Thymus (tissue), 11 donors: ENCODE results near the gene C16orf86. TPM values are rescaled to one million over a fixed set of nuclear protein-coding genes. Genes with fewer than 3 reads are reported as not detected.
"Not testable (repeated sequence)": the region's sequence is repeated elsewhere in the genome, so short reads cannot be mapped to it uniquely, and the experiment has no call there.

Experiments used
- DNase-seq, 9 donors: peaks; one replicate each; pipeline ENCODE4 v3.0.0-alpha.2; 2013; ENCODE audit warnings: low spot score in 9 of 9, low read depth in 6 of 9, missing footprints in 1 of 9
- H3K27ac ChIP-seq, 2 donors: one replicate each; pipeline ENCODE4 v1.5.1; 2013; ENCODE audit warnings: control low read depth in 1 of 2, low read depth in 1 of 2, low read length in 1 of 2, mild to moderate bottlenecking in 1 of 2, moderate library complexity in 1 of 2
- H3K27me3 ChIP-seq, 2 donors: one replicate each; pipeline ENCODE4 v1.5.1; 2013; ENCODE audit warnings: low read length in 1 of 2; ENCODE audit not compliant: control insufficient read depth in 2 of 2, insufficient read depth in 1 of 2
- H3K36me3 ChIP-seq, 2 donors: one replicate each; pipeline ENCODE4 v1.5.1; 2013; ENCODE audit warnings: low read length in 1 of 2, mild to moderate bottlenecking in 1 of 2, moderate library complexity in 1 of 2; ENCODE audit not compliant: control insufficient read depth in 2 of 2, insufficient read depth in 2 of 2
- H3K4me1 ChIP-seq, 2 donors: one replicate each; pipeline ENCODE4 v1.5.1; 2013; ENCODE audit warnings: low read length in 2 of 2; ENCODE audit not compliant: control insufficient read depth in 2 of 2, insufficient read depth in 2 of 2
- H3K4me3 ChIP-seq, 2 donors: one replicate each; pipeline ENCODE4 v1.5.1; 2013; ENCODE audit warnings: low read length in 2 of 2, control low read depth in 1 of 2, mild to moderate bottlenecking in 1 of 2
- H3K9me3 ChIP-seq, 2 donors: one replicate each; pipeline ENCODE4 v1.5.1; 2013; ENCODE audit warnings: low read length in 1 of 2, mild to moderate bottlenecking in 1 of 2; ENCODE audit not compliant: control insufficient read depth in 2 of 2, insufficient read depth in 1 of 2
- WGBS: extraction: QIAGEN DNeasy Blood & Tissue Kit; methylation state at CpG from one replicate; pipeline ENCODE4 v1.1.7; 2013; 5-methylcytosine and 5-hydroxymethylcytosine counted together
- polyA plus RNA-seq: library from polyadenylated mRNA; stranded (reverse); fragments of 200-250 nt; gene quantifications from one replicate; pipeline ENCODE4 v1.2.3, GENCODE V29; 2013
- total RNA-seq: library from RNA; stranded (reverse); fragments of 120-200 nt; gene quantifications from one replicate; pipeline ENCODE4 v1.2.4, GENCODE V29; 2013
- donor health status: healthy.

Gene C16orf86
- total and polyA plus RNA-seq, 2 donors: 5.3 to 9.4 TPM

- peaks cover 10 to 16% of the 10 kb centered on the region in 2 donors for H3K36me3 ChIP-seq
- H3K4me3 ChIP-seq: no peak overlapping the region
- WGBS: 94% methylated on average over 4 of the region's 4 CpGs
- no peaks in the 10 kb centered on the region for H3K27me3 ChIP-seq
- DNase-seq: no peak
- H3K4me1 ChIP-seq: peaks cover 0 to 5% of the 10 kb centered on the region in 2 donors
- H3K27ac ChIP-seq: no peak overlapping the region
- no peaks in the 10 kb centered on the region for H3K9me3 ChIP-seq
These were observed 9.9 kb downstream of the C16orf86 start for GRCh38 chr16:67676516-67676915.

- DNase-seq: no peak
- WGBS: 84% methylated on average over 8 of the region's 8 CpGs
- H3K4me3 ChIP-seq: no peak overlapping the region
These were observed 10.3 kb downstream of the C16orf86 start for GRCh38 chr16:67676939-67677338.

GRCh38 chr16:67677712-67678111 lies 11.1 kb downstream of the C16orf86 start:
- Histone ChIP-seq H3K27ac (no peak overlapping the region), H3K4me3 (no peak overlapping the region), H3K36me3 (peaks cover 10 to 16% of the 10 kb centered on the region in 2 donors), H3K9me3 (no peaks in the 10 kb centered on the region), H3K27me3 (no peaks in the 10 kb centered on the region), H3K4me1 (peaks cover 0 to 5% of the 10 kb centered on the region in 2 donors)
- 96% methylated on average over 1 of the region's 1 CpG for WGBS
- DNase-seq: no peak

More at GRCh38 chr16:67676939-67677338, 10.3 kb downstream of the C16orf86 start:
- Histone ChIP-seq H3K36me3 (peaks cover 10 to 16% of the 10 kb centered on the region in 2 donors), H3K9me3 (no peaks in the 10 kb centered on the region), H3K4me1 (peaks cover 0 to 5% of the 10 kb centered on the region in 2 donors), H3K27ac (no peak overlapping the region), H3K27me3 (no peaks in the 10 kb centered on the region)

- peaks cover 15 to 20% of the 10 kb centered on the region in 2 donors for H3K36me3 ChIP-seq
- no peak for DNase-seq
- no peak overlapping the region for H3K4me3 ChIP-seq
- peaks cover 0 to 3% of the 10 kb centered on the region in 2 donors for H3K4me1 ChIP-seq
- H3K9me3 ChIP-seq: no peaks in the 10 kb centered on the region
- WGBS: 97% methylated on average over 12 of the region's 12 CpGs
- no peak overlapping the region for H3K27ac ChIP-seq
- no peaks in the 10 kb centered on the region for H3K27me3 ChIP-seq
These were observed 11.9 kb downstream of the C16orf86 start for GRCh38 chr16:67678354-67679023.

- Histone ChIP-seq H3K27ac (no peak overlapping the region), H3K27me3 (no peaks in the 10 kb centered on the region), H3K4me3 (no peak overlapping the region), H3K9me3 (no peaks in the 10 kb centered on the region), H3K36me3 (peaks cover 26 to 28% of the 10 kb centered on the region in 2 donors), H3K4me1 (no peaks in the 10 kb centered on the region)
- WGBS: over 99% methylated on average over 10 of the region's 10 CpGs
- no peak for DNase-seq
These were observed 13.6 kb downstream of the C16orf86 start for GRCh38 chr16:67679935-67680897.

GRCh38 chr16:67683767-67684166 lies 17.2 kb downstream of the C16orf86 start:
- H3K27ac ChIP-seq: no peak overlapping the region
- WGBS: 98% methylated on average over 4 of the region's 4 CpGs
- no peaks in the 10 kb centered on the region for H3K9me3 ChIP-seq
- no peak for DNase-seq
- peaks cover 21 to 27% of the 10 kb centered on the region in 2 donors for H3K36me3 ChIP-seq
- no peaks in the 10 kb centered on the region for H3K4me1 ChIP-seq
- no peaks in the 10 kb centered on the region for H3K27me3 ChIP-seq
- no peak overlapping the region for H3K4me3 ChIP-seq

GRCh38 chr16:67685388-67686112 lies 18.9 kb downstream of the C16orf86 start:
- H3K4me3 ChIP-seq: no peak overlapping the region
- WGBS: 97% methylated on average over 17 of the region's 17 CpGs
- H3K36me3 ChIP-seq: peaks cover 21 to 27% of the 10 kb centered on the region in 2 donors
- H3K27me3 ChIP-seq: no peaks in the 10 kb centered on the region
- DNase-seq: no peak
- H3K27ac ChIP-seq: no peak overlapping the region
- H3K9me3 ChIP-seq: no peaks in the 10 kb centered on the region
- H3K4me1 ChIP-seq: no peaks in the 10 kb centered on the region

- DNase-seq, H3K36me3 ChIP-seq, H3K4me1 ChIP-seq, H3K4me3 ChIP-seq, H3K27ac ChIP-seq, H3K27me3 ChIP-seq, H3K9me3 ChIP-seq: not testable (repeated sequence)
- WGBS: 98% methylated on average over 8 of the region's 8 CpGs
These were observed 27.1 kb downstream of the C16orf86 start for GRCh38 chr16:67693517-67694285.
